Body of pancreas (tissue), 4 donors: Measurements from ENCODE around the gene CCDC174.

Experiments
- POLR2A ChIP-seq, 3 donors: fragments of 450-650 bp; IDR thresholded peaks; one replicate each; pipeline ENCODE4 v1.6.1; 2016; ENCODE audit warnings: antibody characterized with exemption in 3 of 3, mild to moderate bottlenecking in 2 of 3
- TF ChIP-seq, protein P1 (sequence below), 7 experiments: fragments of 450-650 bp in 4 of 7; fragments of 200-600 bp in 3 of 7; sonication (generic) in 3 of 7; IDR thresholded peaks; one replicate each; pipeline ENCODE4 v1.5.1; 2016 to 2019; ENCODE audit warnings: antibody characterized with exemption in 7 of 7

DNA sequence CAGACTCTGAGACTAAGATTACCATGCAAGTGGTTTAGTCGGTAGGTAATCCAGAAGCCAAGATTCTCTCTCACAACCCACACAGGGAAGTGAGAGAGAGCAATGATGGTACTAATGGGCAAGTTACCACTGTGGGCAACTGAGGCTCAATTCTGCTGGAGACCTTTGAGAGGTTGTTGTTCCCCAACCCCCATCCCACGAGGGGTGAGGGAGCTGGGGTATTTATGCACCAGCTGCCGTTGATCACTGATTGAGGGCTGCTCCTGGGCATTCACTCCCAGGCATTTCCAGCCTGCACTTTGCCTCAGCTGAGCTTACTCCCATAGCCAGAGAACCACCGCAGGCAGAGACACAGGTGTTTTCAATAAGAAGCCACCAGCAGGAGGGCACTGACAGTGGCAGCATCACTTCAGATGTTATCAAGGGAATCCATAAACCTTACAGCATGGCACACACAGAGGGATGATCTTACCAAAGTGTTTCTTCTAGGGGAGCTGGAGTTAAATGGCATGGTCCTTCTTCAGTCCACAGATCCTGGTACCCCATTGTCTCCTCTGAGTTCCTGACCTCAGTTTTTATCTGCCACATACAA lies 15.0 kb upstream of the CCDC174 start:
- TF ChIP-seq POLR2A (IDR thresholded peaks at IDR 0.05): no peak
- TF ChIP-seq, protein P1, sequence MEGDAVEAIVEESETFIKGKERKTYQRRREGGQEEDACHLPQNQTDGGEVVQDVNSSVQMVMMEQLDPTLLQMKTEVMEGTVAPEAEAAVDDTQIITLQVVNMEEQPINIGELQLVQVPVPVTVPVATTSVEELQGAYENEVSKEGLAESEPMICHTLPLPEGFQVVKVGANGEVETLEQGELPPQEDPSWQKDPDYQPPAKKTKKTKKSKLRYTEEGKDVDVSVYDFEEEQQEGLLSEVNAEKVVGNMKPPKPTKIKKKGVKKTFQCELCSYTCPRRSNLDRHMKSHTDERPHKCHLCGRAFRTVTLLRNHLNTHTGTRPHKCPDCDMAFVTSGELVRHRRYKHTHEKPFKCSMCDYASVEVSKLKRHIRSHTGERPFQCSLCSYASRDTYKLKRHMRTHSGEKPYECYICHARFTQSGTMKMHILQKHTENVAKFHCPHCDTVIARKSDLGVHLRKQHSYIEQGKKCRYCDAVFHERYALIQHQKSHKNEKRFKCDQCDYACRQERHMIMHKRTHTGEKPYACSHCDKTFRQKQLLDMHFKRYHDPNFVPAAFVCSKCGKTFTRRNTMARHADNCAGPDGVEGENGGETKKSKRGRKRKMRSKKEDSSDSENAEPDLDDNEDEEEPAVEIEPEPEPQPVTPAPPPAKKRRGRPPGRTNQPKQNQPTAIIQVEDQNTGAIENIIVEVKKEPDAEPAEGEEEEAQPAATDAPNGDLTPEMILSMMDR (IDR thresholded peaks at IDR 0.05): no peak
